ENCODE measurements around the gene RAB37. TPM values are rescaled to one million over a fixed set of nuclear protein-coding genes. Genes with fewer than 3 reads are reported as not detected.

RAB37 gene, protein sequence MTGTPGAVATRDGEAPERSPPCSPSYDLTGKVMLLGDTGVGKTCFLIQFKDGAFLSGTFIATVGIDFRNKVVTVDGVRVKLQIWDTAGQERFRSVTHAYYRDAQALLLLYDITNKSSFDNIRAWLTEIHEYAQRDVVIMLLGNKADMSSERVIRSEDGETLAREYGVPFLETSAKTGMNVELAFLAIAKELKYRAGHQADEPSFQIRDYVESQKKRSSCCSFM
- 2.5 TPM for total RNA-seq (ENCODE audit: unreplicated experiment)
- long read RNA-seq, partial matches to known transcripts = 0 of 2 reads
- long read RNA-seq, other reads (novel, unspliced or antisense) = 0 of 2 reads

DNA sequence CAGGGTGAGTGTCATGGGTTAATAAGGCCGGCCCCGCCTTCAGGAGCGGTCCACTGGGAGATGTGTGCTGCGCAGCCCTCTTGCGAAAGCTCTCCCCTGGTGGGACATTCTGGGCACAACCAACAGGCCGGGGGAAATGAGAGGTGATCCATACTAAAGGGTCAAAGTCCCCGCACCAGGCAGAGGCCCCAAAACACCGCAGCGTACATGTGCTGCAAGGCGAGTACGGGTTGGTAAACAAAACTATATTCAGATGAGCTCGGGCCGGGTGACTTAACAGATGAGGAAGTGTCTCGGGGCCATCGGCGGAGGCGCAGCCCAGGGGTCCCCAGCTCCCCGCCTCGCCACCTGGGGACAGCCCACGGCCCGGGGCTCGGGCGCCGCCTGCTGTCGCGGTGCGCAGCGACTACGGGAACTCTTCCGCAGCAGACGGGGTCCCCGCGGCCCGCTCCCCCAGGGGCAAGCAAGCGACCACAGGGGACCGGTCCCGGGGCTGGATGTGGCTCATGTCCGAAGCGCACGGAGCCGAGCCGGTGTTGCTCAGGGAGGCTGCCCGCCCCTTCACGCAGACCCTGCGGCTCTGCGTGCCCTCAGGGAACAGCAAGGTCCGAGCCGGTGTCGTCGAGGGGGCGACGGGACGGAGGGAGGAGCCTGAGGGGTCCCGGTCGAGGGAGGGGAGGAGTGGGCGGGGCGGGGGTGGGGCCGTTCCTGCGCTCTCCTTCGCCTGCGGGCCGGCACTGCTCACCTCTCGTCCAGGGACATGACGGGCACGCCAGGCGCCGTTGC lies at the start of gene RAB37:
Gene RAB37, plus strand, starts transcription at position 744 of the 786 bp plus-strand sequence. Its CDS starts 17 bp downstream, at position 761.
- no peak within 1 kb of the TSS for H3K27ac Mint-ChIP-seq (ENCODE audit: unreplicated experiment)
- peaks cover 15% of the 10 kb centered on the region for H3K4me1 Mint-ChIP-seq (ENCODE audit: unreplicated experiment)
- DNase-seq (ENCODE audit: low spot score) = peak; percentile 22
- no peaks in the 10 kb centered on the region for H3K9me3 Mint-ChIP-seq (ENCODE audit: unreplicated experiment)
- peak within 1 kb of the TSS; percentile 74 for H3K4me3 Mint-ChIP-seq (ENCODE audit: unreplicated experiment)
- no peaks in the 10 kb centered on the region for H3K36me3 Mint-ChIP-seq (ENCODE audit: low read depth, unreplicated experiment)
- H3K27me3 Mint-ChIP-seq (ENCODE audit: unreplicated experiment) = peaks cover 9% of the 10 kb centered on the region
- TF ChIP-seq, protein P1, sequence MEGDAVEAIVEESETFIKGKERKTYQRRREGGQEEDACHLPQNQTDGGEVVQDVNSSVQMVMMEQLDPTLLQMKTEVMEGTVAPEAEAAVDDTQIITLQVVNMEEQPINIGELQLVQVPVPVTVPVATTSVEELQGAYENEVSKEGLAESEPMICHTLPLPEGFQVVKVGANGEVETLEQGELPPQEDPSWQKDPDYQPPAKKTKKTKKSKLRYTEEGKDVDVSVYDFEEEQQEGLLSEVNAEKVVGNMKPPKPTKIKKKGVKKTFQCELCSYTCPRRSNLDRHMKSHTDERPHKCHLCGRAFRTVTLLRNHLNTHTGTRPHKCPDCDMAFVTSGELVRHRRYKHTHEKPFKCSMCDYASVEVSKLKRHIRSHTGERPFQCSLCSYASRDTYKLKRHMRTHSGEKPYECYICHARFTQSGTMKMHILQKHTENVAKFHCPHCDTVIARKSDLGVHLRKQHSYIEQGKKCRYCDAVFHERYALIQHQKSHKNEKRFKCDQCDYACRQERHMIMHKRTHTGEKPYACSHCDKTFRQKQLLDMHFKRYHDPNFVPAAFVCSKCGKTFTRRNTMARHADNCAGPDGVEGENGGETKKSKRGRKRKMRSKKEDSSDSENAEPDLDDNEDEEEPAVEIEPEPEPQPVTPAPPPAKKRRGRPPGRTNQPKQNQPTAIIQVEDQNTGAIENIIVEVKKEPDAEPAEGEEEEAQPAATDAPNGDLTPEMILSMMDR (IDR thresholded peaks at IDR 0.05; ENCODE audit: unreplicated experiment) = peak; percentile 19

DNA sequence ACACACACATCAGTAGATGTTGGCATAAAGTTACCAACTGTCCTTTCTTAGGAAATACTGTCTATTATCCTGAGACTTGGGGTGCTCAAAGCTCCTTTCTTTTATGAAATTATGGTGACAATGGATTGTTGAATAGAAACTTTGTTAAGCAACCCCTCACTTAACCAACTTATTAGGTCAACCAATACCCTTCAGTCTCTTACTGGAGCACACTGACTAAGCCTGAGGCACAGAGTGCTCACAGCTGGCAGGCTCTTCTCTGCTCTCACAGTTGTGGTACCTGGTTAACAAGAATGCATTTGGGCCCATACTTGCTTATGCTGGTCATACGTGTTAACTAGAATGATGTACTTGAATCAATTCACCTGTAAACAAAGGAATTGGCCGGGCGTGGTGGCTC lies 49.2 kb upstream of the RAB37 start:
- TF ChIP-seq, protein P1 (IDR thresholded peaks at IDR 0.05; ENCODE audit: unreplicated experiment) = no peak
- Mint-ChIP-seq H3K36me3 (ENCODE audit: low read depth, unreplicated experiment) (no peaks in the 10 kb centered on the region), H3K4me1 (ENCODE audit: unreplicated experiment) (no peaks in the 10 kb centered on the region), H3K9me3 (ENCODE audit: unreplicated experiment) (no peaks in the 10 kb centered on the region), H3K4me3 (ENCODE audit: unreplicated experiment) (no peak overlapping the region), H3K27ac (ENCODE audit: unreplicated experiment) (no peak overlapping the region), H3K27me3 (ENCODE audit: unreplicated experiment) (peaks cover 2% of the 10 kb centered on the region)
- DNase-seq (ENCODE audit: low spot score) = no peak

DNA sequence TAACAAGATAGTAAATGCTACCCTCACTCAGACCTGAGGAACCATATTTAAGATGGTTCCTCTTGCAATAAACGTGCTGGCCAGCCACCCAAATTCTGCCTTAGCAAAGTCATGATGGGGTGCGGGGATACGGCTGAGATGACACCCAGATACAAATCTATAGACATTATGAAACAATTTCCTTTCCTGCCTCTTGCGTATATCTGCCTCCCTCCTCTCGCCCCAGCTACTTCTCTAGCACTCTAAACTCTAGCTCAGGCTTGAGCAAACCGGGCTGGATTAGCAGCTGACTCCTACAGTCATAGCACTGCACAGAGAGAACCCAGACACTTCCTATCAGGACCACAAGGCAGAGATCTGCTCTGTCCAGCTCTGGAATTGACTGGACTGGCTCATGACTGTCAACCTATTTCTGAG lies 46.6 kb upstream of the RAB37 start:
- H3K9me3 Mint-ChIP-seq (ENCODE audit: unreplicated experiment) = no peaks in the 10 kb centered on the region
- H3K27me3 Mint-ChIP-seq (ENCODE audit: unreplicated experiment) = no peaks in the 10 kb centered on the region
- no peaks in the 10 kb centered on the region for H3K4me1 Mint-ChIP-seq (ENCODE audit: unreplicated experiment)
- no peak overlapping the region for H3K27ac Mint-ChIP-seq (ENCODE audit: unreplicated experiment)
- DNase-seq (ENCODE audit: low spot score) = no peak
- H3K4me3 Mint-ChIP-seq (ENCODE audit: unreplicated experiment) = no peak overlapping the region
- H3K36me3 Mint-ChIP-seq (ENCODE audit: low read depth, unreplicated experiment) = no peaks in the 10 kb centered on the region
- TF ChIP-seq, protein P1 (IDR thresholded peaks at IDR 0.05; ENCODE audit: unreplicated experiment) = no peak

DNA sequence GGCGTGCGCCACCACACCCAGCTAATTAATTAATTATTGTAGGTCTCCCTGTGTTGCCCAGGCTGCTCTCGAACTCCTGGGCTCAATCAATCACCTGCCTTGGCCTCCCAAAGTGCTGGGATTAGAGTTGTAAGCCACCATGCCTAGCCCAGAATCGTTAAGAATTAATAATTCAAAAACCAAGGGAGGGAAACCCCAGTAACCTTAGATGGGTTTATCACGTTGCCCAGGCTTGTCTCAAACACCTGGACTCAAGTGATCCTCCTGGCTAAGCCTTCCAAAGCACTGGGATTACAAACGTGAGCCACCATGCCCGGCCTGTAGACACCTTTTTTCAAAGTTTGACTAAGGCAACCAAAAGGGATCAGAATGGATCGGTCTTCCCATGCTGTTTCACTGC lies 45.9 kb upstream of the RAB37 start:
- Mint-ChIP-seq H3K27ac (ENCODE audit: unreplicated experiment) (no peak overlapping the region), H3K4me3 (ENCODE audit: unreplicated experiment) (no peak overlapping the region), H3K9me3 (ENCODE audit: unreplicated experiment) (no peaks in the 10 kb centered on the region), H3K27me3 (ENCODE audit: unreplicated experiment) (no peaks in the 10 kb centered on the region), H3K4me1 (ENCODE audit: unreplicated experiment) (no peaks in the 10 kb centered on the region), H3K36me3 (ENCODE audit: low read depth, unreplicated experiment) (no peaks in the 10 kb centered on the region)
- no peak for DNase-seq (ENCODE audit: low spot score)
- TF ChIP-seq, protein P1 (IDR thresholded peaks at IDR 0.05; ENCODE audit: unreplicated experiment) = no peak

DNA sequence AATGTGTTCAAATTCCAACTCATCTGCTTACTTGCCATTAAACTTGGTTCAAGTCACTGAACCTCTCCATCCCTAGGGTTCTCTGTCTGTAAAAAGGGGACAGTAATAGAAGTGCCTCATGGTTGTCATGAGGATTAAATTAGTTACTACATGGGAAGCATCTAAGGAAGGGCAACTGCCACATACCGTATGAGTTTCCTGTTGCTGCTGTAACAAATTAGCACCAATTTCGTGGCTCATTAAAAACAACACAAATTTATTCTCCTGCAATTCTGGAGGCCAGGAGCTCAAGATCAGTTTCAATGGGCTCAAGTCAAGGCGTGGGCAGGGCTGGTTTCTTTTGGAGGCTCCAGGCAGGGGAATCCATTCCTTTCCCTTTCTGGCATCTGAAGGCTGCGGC lies 43.0 kb upstream of the RAB37 start:
- Mint-ChIP-seq H3K9me3 (ENCODE audit: unreplicated experiment) (no peaks in the 10 kb centered on the region), H3K27ac (ENCODE audit: unreplicated experiment) (no peak overlapping the region), H3K36me3 (ENCODE audit: low read depth, unreplicated experiment) (no peaks in the 10 kb centered on the region), H3K27me3 (ENCODE audit: unreplicated experiment) (no peaks in the 10 kb centered on the region), H3K4me1 (ENCODE audit: unreplicated experiment) (no peaks in the 10 kb centered on the region), H3K4me3 (ENCODE audit: unreplicated experiment) (no peak overlapping the region)
- DNase-seq (ENCODE audit: low spot score) = no peak
- TF ChIP-seq, protein P1 (IDR thresholded peaks at IDR 0.05; ENCODE audit: unreplicated experiment) = no peak
